ENCODE measurements around the gene ZKSCAN5. TPM values are rescaled to one million over a fixed set of nuclear protein-coding genes. Genes with fewer than 3 reads are reported as not detected.
A peak's percentile ranks its signal among the peaks of the same experiment; 100 is the strongest.

The ZKSCAN5 gene
- total and polyA plus RNA-seq, 2 experiments from 2014 or later, result 6.2 to 10.6 TPM

GRCh38 chr7:99559175-99559915 lies 54.9 kb downstream of the ZKSCAN5 start:
- H3K79me2 ChIP-seq, result peaks cover 73% of the 10 kb centered on the region
- H3K9me3 ChIP-seq (ENCODE audit: low read depth), result no peaks in the 10 kb centered on the region
- peak overlapping the region; percentile 64 for H3K4me3 ChIP-seq
- no peaks in the 10 kb centered on the region for H3K27me3 ChIP-seq
- H3K9me2 ChIP-seq (replicated peaks; ENCODE audit: insufficient read depth), result no peaks in the 10 kb centered on the region
- H3K27ac ChIP-seq, result peak overlapping the region; percentile 99
- H2AFZ ChIP-seq, result peak overlapping the region; percentile 20
- H3K4me2 ChIP-seq, result peak overlapping the region; percentile 83
- H3K36me3 ChIP-seq (replicated peaks; ENCODE audit: insufficient read depth, low read depth), result no peaks in the 10 kb centered on the region
- 26% methylated on average over 30 of the region's 31 CpGs for WGBS (ENCODE audit: low lambda C conversion rate, missing lambda C conversion rate)
- TF ChIP-seq CTCF (IDR thresholded peaks at IDR 0.05; ENCODE audit: poor library complexity) (no peak), EZH2phosphoT487 (IDR thresholded peaks at IDR 0.05; ENCODE audit: low read depth, severe bottlenecking, unreplicated experiment) (no peak), EZH2 (IDR thresholded peaks at IDR 0.05; ENCODE audit: borderline replicate concordance) (no peak)
- peaks cover 27% of the 10 kb centered on the region for H3K4me1 ChIP-seq (ENCODE audit: insufficient read depth)
- no peak for DNase-seq (ENCODE audit: low spot score)
- no peaks in the 10 kb centered on the region for H4K20me1 ChIP-seq (ENCODE audit: insufficient read depth, poor library complexity, severe bottlenecking)

- H4K20me1 ChIP-seq (ENCODE audit: insufficient read depth, poor library complexity, severe bottlenecking), result peaks cover 4% of the 10 kb centered on the region
- no peak for DNase-seq (ENCODE audit: low spot score)
- no peak overlapping the region for H2AFZ ChIP-seq
- peaks cover 86% of the 10 kb centered on the region for H3K79me2 ChIP-seq
- H3K4me2 ChIP-seq, result peak overlapping the region; percentile 83
- peak overlapping the region; percentile 99 for H3K27ac ChIP-seq
- 91% methylated on average over 7 of the region's 7 CpGs for WGBS (ENCODE audit: low lambda C conversion rate, missing lambda C conversion rate)
- no peaks in the 10 kb centered on the region for H3K36me3 ChIP-seq (replicated peaks; ENCODE audit: insufficient read depth, low read depth)
- H3K27me3 ChIP-seq, result no peaks in the 10 kb centered on the region
- no peak overlapping the region for H3K4me3 ChIP-seq
- peaks cover 27% of the 10 kb centered on the region for H3K4me1 ChIP-seq (ENCODE audit: insufficient read depth)
- no peaks in the 10 kb centered on the region for H3K9me2 ChIP-seq (replicated peaks; ENCODE audit: insufficient read depth)
- H3K9me3 ChIP-seq (ENCODE audit: low read depth), result no peaks in the 10 kb centered on the region
- TF ChIP-seq CTCF (IDR thresholded peaks at IDR 0.05; ENCODE audit: poor library complexity) (no peak), EZH2 (IDR thresholded peaks at IDR 0.05; ENCODE audit: borderline replicate concordance) (no peak), EZH2phosphoT487 (IDR thresholded peaks at IDR 0.05; ENCODE audit: low read depth, severe bottlenecking, unreplicated experiment) (no peak)
Measured at GRCh38 chr7:99560834-99561736, 56.6 kb downstream of the ZKSCAN5 start.

GRCh38 chr7:99561737-99562051 lies 57.2 kb downstream of the ZKSCAN5 start:
- Histone ChIP-seq H3K4me2 (no peak overlapping the region), H3K27me3 (no peaks in the 10 kb centered on the region), H3K9me3 (ENCODE audit: low read depth) (no peaks in the 10 kb centered on the region), H3K4me3 (no peak overlapping the region), H3K9me2 (replicated peaks; ENCODE audit: insufficient read depth) (no peaks in the 10 kb centered on the region), H3K79me2 (peaks cover 86% of the 10 kb centered on the region), H4K20me1 (ENCODE audit: insufficient read depth, poor library complexity, severe bottlenecking) (peaks cover 7% of the 10 kb centered on the region), H3K36me3 (replicated peaks; ENCODE audit: insufficient read depth, low read depth) (no peaks in the 10 kb centered on the region), H3K4me1 (ENCODE audit: insufficient read depth) (peaks cover 27% of the 10 kb centered on the region), H2AFZ (no peak overlapping the region), H3K27ac (peak overlapping the region; percentile 99)
- TF ChIP-seq EZH2 (IDR thresholded peaks at IDR 0.05; ENCODE audit: borderline replicate concordance) (no peak), EZH2phosphoT487 (IDR thresholded peaks at IDR 0.05; ENCODE audit: low read depth, severe bottlenecking, unreplicated experiment) (no peak), CTCF (IDR thresholded peaks at IDR 0.05; ENCODE audit: poor library complexity) (no peak)
- DNase-seq (ENCODE audit: low spot score), result no peak
- 90% methylated on average over 2 of the region's 2 CpGs for WGBS (ENCODE audit: low lambda C conversion rate, missing lambda C conversion rate)

Data from hepatocyte (in vitro differentiated cells).